SK-N-SH (cell line): ENCODE results near the gene UGT1A7. TPM values are rescaled to one million over a fixed set of nuclear protein-coding genes. Genes with fewer than 3 reads are reported as not detected.
"Not testable (repeated sequence)": the region's sequence is repeated elsewhere in the genome, so short reads cannot be mapped to it uniquely, and the experiment has no call there.

Experiments
- CTCF ChIA-PET: fragments of 300-600, 350-600 bp; formaldehyde crosslinking; extraction: SDS; loops from one replicate; lab custom pipeline; 2021; lab: Yijun Ruan, JAX
- POLR2A ChIA-PET: fragments of 350-600 bp; sonication (Branson Sonifier 250); formaldehyde crosslinking; extraction: SDS; loops from one replicate; lab custom pipeline; 2020; ENCODE audit warnings: antibody characterized with exemption, inconsistent platforms; lab: Yijun Ruan, JAX
- DNase-seq: peaks from one replicate; pipeline ENCODE4 v3.0.0; 2012
- H2AFZ ChIP-seq: fragments of 200-600 bp; sonication (generic); 2 replicates; pipeline ENCODE4 v1.8.1; 2016; ENCODE audit warnings: antibody characterized with exemption, mild to moderate bottlenecking, low read depth
- H3F3A ChIP-seq: fragments of 200-600 bp; sonication (generic); replicated peaks from 2 replicates; pipeline ENCODE3; 2016; ENCODE audit warnings: antibody characterized with exemption, mild to moderate bottlenecking; ENCODE audit not compliant: insufficient read depth
- H3K27ac ChIP-seq, 2 experiments: fragments of 200-500 bp in 1 of 2; fragments of 200-600 bp in 1 of 2; sonication (Bioruptor generic) in 1 of 2; sonication (generic), shearing (Covaris generic) in 1 of 2; 2 replicates each; pipeline versions ENCODE4 v1.5.1 to v1.6.1; 2014 to 2016; ENCODE audit warnings: low read depth in 2 of 2, inconsistent platforms in 1 of 2, low read length in 1 of 2, mild to moderate bottlenecking in 1 of 2, mixed read lengths in 1 of 2
- H3K27me3 ChIP-seq: fragments of 200-600 bp; sonication (generic), shearing (Covaris generic); 2 replicates; pipeline ENCODE4 v1.6.1; 2016; ENCODE audit warnings: mixed run types; ENCODE audit not compliant: insufficient read depth
- H3K36me3 ChIP-seq, 2 experiments: fragments of 200-500 bp in 1 of 2; fragments of 200-600 bp in 1 of 2; sonication (Bioruptor generic) in 1 of 2; sonication (generic) in 1 of 2; replicated peaks in 1 of 2; 2 replicates each; pipeline versions ENCODE3 to v1.5.1; 2014 to 2016; ENCODE audit warnings: low read length in 1 of 2, mild to moderate bottlenecking in 1 of 2; ENCODE audit not compliant: insufficient read depth in 2 of 2, control insufficient read depth in 1 of 2
- H3K4me1 ChIP-seq, 2 experiments: fragments of 200-500 bp in 1 of 2; fragments of 200-600 bp in 1 of 2; sonication (Bioruptor generic) in 1 of 2; sonication (generic), shearing (Covaris generic) in 1 of 2; 2 replicates each; pipeline versions ENCODE4 v1.5.1 to v1.6.1; 2014 to 2016; ENCODE audit warnings: low read depth in 1 of 2, low read length in 1 of 2, mixed run types in 1 of 2; ENCODE audit not compliant: insufficient read depth in 2 of 2, control insufficient read depth in 1 of 2
- H3K4me2 ChIP-seq: fragments of 200-600 bp; sonication (generic), shearing (Covaris generic); 2 replicates; pipeline ENCODE4 v1.6.1; 2017; ENCODE audit warnings: mixed run types
- H3K4me3 ChIP-seq, 2 experiments: fragments of 200-500 bp in 1 of 2; fragments of 200-600 bp in 1 of 2; sonication (Bioruptor generic) in 1 of 2; sonication (generic), shearing (Covaris generic) in 1 of 2; 2 replicates each; pipeline versions ENCODE4 v1.5.1 to v1.8.1; 2014 to 2016; ENCODE audit warnings: low read depth in 2 of 2, inconsistent platforms in 1 of 2, low read length in 1 of 2, mild to moderate bottlenecking in 1 of 2, mixed read lengths in 1 of 2, moderate library complexity in 1 of 2
- H3K79me2 ChIP-seq: fragments of 200-600 bp; sonication (generic); 2 replicates; pipeline ENCODE4 v1.8.1; 2017; ENCODE audit warnings: mild to moderate bottlenecking; ENCODE audit not compliant: insufficient read depth
- H3K9ac ChIP-seq: fragments of 200-600 bp; sonication (generic); 2 replicates; pipeline ENCODE4 v1.6.1; 2017; ENCODE audit warnings: mixed run types
- H3K9me2 ChIP-seq: fragments of 200-600 bp; sonication (generic); 2 replicates; pipeline ENCODE4 v1.6.1; 2017; ENCODE audit warnings: mixed run types
- H3K9me3 ChIP-seq: fragments of 200-600 bp; sonication (generic); 2 replicates; pipeline ENCODE4 v1.6.1; 2017; ENCODE audit warnings: mixed run types, mild to moderate bottlenecking, moderate library complexity
- H4K20me1 ChIP-seq: fragments of 200-600 bp; sonication (generic); 2 replicates; pipeline ENCODE4 v1.6.1; 2017; ENCODE audit warnings: mild to moderate bottlenecking, mixed run types; ENCODE audit not compliant: insufficient read depth
- CHD2 ChIP-seq: fragments of 150-350 bp; IDR thresholded peaks from 2 replicates; pipeline ENCODE4 v1.6.1; 2018; ENCODE audit warnings: low read length; ENCODE audit not compliant: partially characterized antibody
- CTCF ChIP-seq: fragments of 200-600 bp; sonication (generic); IDR thresholded peaks from 2 replicates; pipeline ENCODE4 v1.6.1; 2017; ENCODE audit warnings: antibody characterized with exemption, mild to moderate bottlenecking, moderate library complexity
- FOXJ3 ChIP-seq: sonication (generic); formaldehyde crosslinking; IDR thresholded peaks from 2 replicates; pipeline ENCODE4 v1.5.1; 2020; ENCODE audit warnings: mild to moderate bottlenecking, missing genetic modification reagents
- FOXM1 ChIP-seq: IDR thresholded peaks from 2 replicates; pipeline ENCODE4 v1.4.0; 2012; ENCODE audit warnings: low read depth, mild to moderate bottlenecking
- MXI1 ChIP-seq: IDR thresholded peaks from 2 replicates; pipeline ENCODE4 v1.6.1; 2012; ENCODE audit warnings: mild to moderate bottlenecking, low read depth, low read length, improper control_type of control experiment
- NFIC ChIP-seq: IDR thresholded peaks from 2 replicates; pipeline ENCODE4 v1.4.0; 2012; ENCODE audit warnings: borderline replicate concordance
- NRF1 ChIP-seq: IDR thresholded peaks from 2 replicates; pipeline ENCODE4 v1.6.1; 2012; ENCODE audit warnings: low read depth, mild to moderate bottlenecking, low read length
- POLR2AphosphoS5 ChIP-seq: IDR thresholded peaks from 2 replicates; pipeline ENCODE4 v1.6.1; 2012; ENCODE audit warnings: low read depth, low read length
- RFX5 ChIP-seq: IDR thresholded peaks from 2 replicates; pipeline ENCODE4 v1.6.1; 2012; ENCODE audit warnings: mild to moderate bottlenecking, improper control_type of control experiment, low read length
- RXRA ChIP-seq: IDR thresholded peaks from 2 replicates; pipeline ENCODE4 v1.4.0; 2012; ENCODE audit warnings: low read depth, mild to moderate bottlenecking, borderline replicate concordance
- TCF12 ChIP-seq: IDR thresholded peaks from 2 replicates; pipeline ENCODE4 v1.4.0; 2012
- WGBS: methylation state at CpG from one replicate; pipeline ENCODE4 v1.1.6; 2017; ENCODE audit warnings: low lambda C conversion rate; 5-methylcytosine and 5-hydroxymethylcytosine counted together
- polyA plus RNA-seq, 3 experiments: library from polyadenylated mRNA; depleted of rRNA; stranded (reverse); fragments of >200 nt; gene quantifications; 2 replicates each; pipeline ENCODE4 v1.2.3, GENCODE V29; 2012
- TF ChIP-seq, protein P1 (sequence below): IDR thresholded peaks from 2 replicates; pipeline ENCODE4 v1.4.0; 2012; ENCODE audit warnings: low read depth, borderline replicate concordance

The UGT1A7 gene
- polyA plus RNA-seq, 1 of the 3 experiments (the other 2 are of a cell fraction), result not detected

DNA sequence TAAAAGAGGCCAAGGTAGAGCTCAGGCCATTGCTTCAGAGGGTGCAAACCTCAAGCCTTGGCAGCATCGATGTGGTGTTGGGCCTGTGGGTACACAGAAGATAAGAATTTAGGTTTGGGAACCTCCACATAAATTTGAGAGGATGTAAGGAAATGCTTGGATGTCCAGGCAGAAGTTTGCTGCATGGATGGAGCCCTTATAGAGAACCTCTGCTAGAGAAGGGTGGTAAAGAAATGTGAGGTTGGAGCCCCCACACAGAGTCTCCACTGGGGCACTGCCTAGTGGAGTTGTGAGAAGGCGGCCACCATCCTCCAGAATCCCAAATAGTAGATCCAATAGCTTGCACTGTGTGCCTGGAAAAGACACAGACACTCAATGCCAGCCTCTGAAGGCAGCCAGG lies 69.0 kb downstream of the UGT1A7 start:
- H3K4me1 ChIP-seq, H3K27ac ChIP-seq, H4K20me1 ChIP-seq, H3K9me2 ChIP-seq, H3K79me2 ChIP-seq, H3K9ac ChIP-seq, H2AFZ ChIP-seq, H3K27me3 ChIP-seq, CTCF ChIA-PET, H3K4me2 ChIP-seq, POLR2A ChIA-PET, H3K36me3 ChIP-seq, H3F3A ChIP-seq, H3K4me3 ChIP-seq, H3K9me3 ChIP-seq, DNase-seq: not testable (repeated sequence)
- WGBS, result 0% methylated on average over 1 of the region's 2 CpGs

DNA sequence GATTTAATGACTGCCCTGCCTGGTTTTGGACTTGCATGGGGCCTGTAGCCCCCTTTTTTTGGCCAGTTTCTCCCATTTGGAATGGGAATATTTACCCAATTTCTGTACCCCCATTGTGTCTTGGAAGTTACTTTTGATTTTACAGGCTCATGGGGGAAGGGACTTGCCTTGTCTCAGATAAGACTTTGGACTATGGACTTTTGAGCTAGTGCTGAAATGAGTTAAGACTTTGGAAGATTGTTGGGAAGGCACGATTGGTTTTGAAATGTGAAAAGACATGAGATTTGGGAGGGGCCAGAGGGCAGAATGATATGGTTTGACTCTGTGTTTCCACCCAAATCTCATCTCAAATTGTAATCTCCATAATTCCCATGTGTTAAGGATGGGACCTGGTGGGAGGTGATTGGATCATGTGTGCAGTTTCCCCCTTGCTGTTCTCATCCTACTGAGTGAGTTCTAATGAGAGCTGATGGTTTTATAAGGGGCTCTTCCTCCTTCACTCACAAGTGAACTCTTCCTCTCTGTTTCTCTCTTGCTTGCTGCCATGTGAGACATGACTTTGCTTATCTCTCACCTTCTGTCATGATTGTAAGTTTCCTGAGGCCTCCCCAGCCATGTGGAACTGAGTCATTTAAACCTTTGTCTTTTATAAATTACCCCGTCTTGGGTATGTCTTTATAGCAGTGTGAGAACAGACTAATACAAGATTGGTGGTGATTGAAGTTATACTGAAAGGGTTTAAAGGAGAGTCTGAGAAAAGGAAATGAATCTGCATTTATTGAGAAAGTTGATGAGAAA lies 69.7 kb downstream of the UGT1A7 start:
- 29% methylated on average over 2 of the region's 2 CpGs for WGBS
- H3K4me1 ChIP-seq, H3K4me3 ChIP-seq, H3F3A ChIP-seq, H3K36me3 ChIP-seq, DNase-seq, H4K20me1 ChIP-seq, H2AFZ ChIP-seq, H3K27ac ChIP-seq, H3K9ac ChIP-seq, POLR2A ChIA-PET, H3K9me2 ChIP-seq, H3K27me3 ChIP-seq, CTCF ChIA-PET, H3K4me2 ChIP-seq, H3K9me3 ChIP-seq, H3K79me2 ChIP-seq: not testable (repeated sequence)

GRCh38 chr2:233754872-233755611 lies 73.3 kb downstream of the UGT1A7 start:
- H2AFZ ChIP-seq, result no peak overlapping the region
- H3F3A ChIP-seq, result no peaks in the 10 kb centered on the region
- H3K9me3 ChIP-seq, result no peaks in the 10 kb centered on the region
- POLR2A ChIA-PET, result no interaction called here
- H3K4me1 ChIP-seq, result no peaks in the 10 kb centered on the region
- H3K4me2 ChIP-seq, result no peak overlapping the region
- no peak for TF ChIP-seq NFIC
- TF ChIP-seq NRF1, result no peak
- TF ChIP-seq TCF12, result no peak
- no peak for TF ChIP-seq CHD2
- TF ChIP-seq RXRA, result no peak
- TF ChIP-seq FOXM1, result no peak
- TF ChIP-seq FOXJ3 (CRISPR knock-in tag), result no peak
- no peak for TF ChIP-seq MXI1
- no peak for TF ChIP-seq CTCF
- TF ChIP-seq RFX5, result no peak
- no peak for TF ChIP-seq POLR2AphosphoS5
- TF ChIP-seq, protein P1, sequence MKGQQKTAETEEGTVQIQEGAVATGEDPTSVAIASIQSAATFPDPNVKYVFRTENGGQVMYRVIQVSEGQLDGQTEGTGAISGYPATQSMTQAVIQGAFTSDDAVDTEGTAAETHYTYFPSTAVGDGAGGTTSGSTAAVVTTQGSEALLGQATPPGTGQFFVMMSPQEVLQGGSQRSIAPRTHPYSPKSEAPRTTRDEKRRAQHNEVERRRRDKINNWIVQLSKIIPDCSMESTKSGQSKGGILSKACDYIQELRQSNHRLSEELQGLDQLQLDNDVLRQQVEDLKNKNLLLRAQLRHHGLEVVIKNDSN, result no peak
- H4K20me1 ChIP-seq, result no peaks in the 10 kb centered on the region
- no peaks in the 10 kb centered on the region for H3K9me2 ChIP-seq
- no peak overlapping the region for H3K27ac ChIP-seq
- no peak overlapping the region for H3K4me3 ChIP-seq
- no peak for DNase-seq
- no peaks in the 10 kb centered on the region for H3K79me2 ChIP-seq
- CTCF ChIA-PET, result no interaction called here
- H3K27me3 ChIP-seq, result no peaks in the 10 kb centered on the region
- H3K36me3 ChIP-seq, result no peaks in the 10 kb centered on the region
- WGBS, result 82% methylated on average over 26 of the region's 44 CpGs
- no peak overlapping the region for H3K9ac ChIP-seq
